NCI-H2029 (cell line): ENCODE results near the gene KLF3.

Experiments used
- DNase-seq: peaks from one replicate; lab custom pipeline; 2025; lab: John Stamatoyannopoulos, UW

The KLF3 gene

GRCh38 chr4:38656111-38656510 is 7.9 kb upstream of the KLF3 start:
- no peak for DNase-seq

- no peak for DNase-seq
These were observed 4.7 kb upstream of the KLF3 start for GRCh38 chr4:38659346-38659745.

GRCh38 chr4:38660838-38661237 is 3.2 kb upstream of the KLF3 start:
- no peak for DNase-seq

GRCh38 chr4:38661371-38661770 is 2.6 kb upstream of the KLF3 start:
- DNase-seq: no peak

- no peak for DNase-seq
These were observed 1.4 kb upstream of the KLF3 start for GRCh38 chr4:38662522-38663089.

- DNase-seq: no peak
These were observed 754 bp upstream of the KLF3 start for GRCh38 chr4:38663090-38663800.

GRCh38 chr4:38664706-38665401 is 855 bp downstream of the KLF3 start:
- peak; percentile 69 for DNase-seq

- DNase-seq: no peak
These were observed 1.8 kb downstream of the KLF3 start for GRCh38 chr4:38665551-38666411.

- no peak for DNase-seq
These were observed 2.7 kb downstream of the KLF3 start for GRCh38 chr4:38666766-38667084.

- DNase-seq: peak; percentile 96
These were observed 3.3 kb downstream of the KLF3 start for GRCh38 chr4:38667085-38667893.

GRCh38 chr4:38668203-38668971 is 4.4 kb downstream of the KLF3 start:
- DNase-seq: no peak

GRCh38 chr4:38669208-38669607 is 5.2 kb downstream of the KLF3 start:
- no peak for DNase-seq

GRCh38 chr4:38670109-38670901 is 6.3 kb downstream of the KLF3 start:
- DNase-seq: no peak

- DNase-seq: peak; percentile 48
These were observed 7.1 kb downstream of the KLF3 start for GRCh38 chr4:38670939-38671591.

- DNase-seq: no peak
These were observed 7.6 kb downstream of the KLF3 start for GRCh38 chr4:38671592-38671940.

- DNase-seq: no peak
These were observed 8.0 kb downstream of the KLF3 start for GRCh38 chr4:38672074-38672396.

- no peak for DNase-seq
These were observed 8.6 kb downstream of the KLF3 start for GRCh38 chr4:38672397-38673129.

GRCh38 chr4:38673130-38673978 is 9.4 kb downstream of the KLF3 start:
- no peak for DNase-seq
